Lower leg skin (tissue), 4 donors: ENCODE data around the gene WDR18. TPM values are rescaled to one million over a fixed set of nuclear protein-coding genes. Genes with fewer than 3 reads are reported as not detected.

ENCODE experiments used
- DNase-seq, 2 donors: peaks; one replicate each; pipeline ENCODE4 v3.0.0-alpha.2; 2019; ENCODE audit warnings: low spot score in 2 of 2
- H3K4me3 ChIP-seq: fragments of 200-600 bp; sonication (generic); 2 replicates; pipeline ENCODE4 v1.5.1; 2017; ENCODE audit warnings: mild to moderate bottlenecking, low read depth; ENCODE audit not compliant: poor library complexity, severe bottlenecking
- POLR2A ChIP-seq, 2 donors: fragments of 450-650 bp; IDR thresholded peaks; one replicate each; pipeline ENCODE4 v1.6.1; 2016 to 2017; ENCODE audit warnings: antibody characterized with exemption in 2 of 2, mild to moderate bottlenecking in 1 of 2, moderate library complexity in 1 of 2
- WGBS, 2 donors: methylation state at CpG; one replicate each; pipeline ENCODE4 v1.1.5; 2018; 5-methylcytosine and 5-hydroxymethylcytosine counted together
- intact Hi-C: fragments of 100-400 bp; cut with DNase I; formaldehyde crosslinking; loops from one replicate; pipeline ENCODE4 v1.15.0; 2023; ENCODE audit warnings: low total_unique reads
- total RNA-seq, 4 donors: library from RNA; depleted of rRNA; stranded (reverse); fragments of >200 nt; gene quantifications; one replicate each; pipeline ENCODE4 v1.1.0, GENCODE V29; 2016
- TF ChIP-seq, protein P1 (sequence below), 3 donors: fragments of 450-650 bp; IDR thresholded peaks; one replicate each; pipeline ENCODE4 v1.5.1; 2016; ENCODE audit warnings: antibody characterized with exemption in 3 of 3, mild to moderate bottlenecking in 3 of 3, moderate library complexity in 2 of 3

WDR18 gene
- total RNA-seq, 4 donors from 2014 or later = 29.0 to 66.9 (median 39.9) TPM

DNA sequence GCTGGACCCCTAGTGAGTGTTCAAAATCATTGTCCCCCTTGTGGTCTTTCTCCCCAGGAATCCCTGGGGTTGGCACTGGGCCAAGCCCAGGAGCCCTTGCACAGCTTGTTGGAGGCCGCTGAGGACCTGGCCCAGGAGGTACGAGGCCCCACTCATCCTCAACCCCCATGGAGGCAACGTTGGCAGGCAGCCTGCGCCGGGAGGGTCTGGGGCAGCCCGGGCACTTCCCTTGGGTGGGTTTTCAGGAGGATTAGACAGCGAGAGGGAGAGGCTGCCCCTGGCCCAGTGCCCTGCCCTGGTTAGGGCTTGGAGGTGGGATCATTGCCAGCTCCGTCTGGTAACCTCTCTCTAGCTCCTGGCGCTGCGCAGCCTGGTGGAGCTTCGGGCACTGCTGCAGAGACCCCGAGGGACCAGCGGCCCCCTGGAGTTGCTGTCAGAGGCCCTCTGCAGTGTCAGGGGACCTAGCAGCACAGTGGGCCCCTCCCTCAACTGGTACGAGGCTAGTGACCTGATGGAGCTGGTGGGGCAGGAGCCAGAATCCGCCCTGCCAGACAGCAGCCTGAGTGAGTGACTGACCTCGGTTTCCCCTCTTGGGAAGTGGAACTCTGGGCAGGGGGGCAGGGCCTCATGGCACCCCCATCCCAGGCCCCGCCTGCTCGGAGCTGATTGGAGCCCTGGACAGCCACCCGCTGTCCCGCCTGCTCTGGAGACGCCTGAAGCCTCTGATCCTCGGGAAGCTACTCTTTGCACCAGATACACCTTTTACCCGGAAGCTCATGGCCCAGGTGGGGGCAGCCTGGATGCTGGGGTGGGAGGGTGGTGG, 58.8 kb downstream of the WDR18 start:
- WGBS, 2 donors = 33 to 42% methylated on average over 20 to 23 of the region's 23 CpGs
- TF ChIP-seq POLR2A (IDR thresholded peaks at IDR 0.05) = no peak
- TF ChIP-seq, protein P1, sequence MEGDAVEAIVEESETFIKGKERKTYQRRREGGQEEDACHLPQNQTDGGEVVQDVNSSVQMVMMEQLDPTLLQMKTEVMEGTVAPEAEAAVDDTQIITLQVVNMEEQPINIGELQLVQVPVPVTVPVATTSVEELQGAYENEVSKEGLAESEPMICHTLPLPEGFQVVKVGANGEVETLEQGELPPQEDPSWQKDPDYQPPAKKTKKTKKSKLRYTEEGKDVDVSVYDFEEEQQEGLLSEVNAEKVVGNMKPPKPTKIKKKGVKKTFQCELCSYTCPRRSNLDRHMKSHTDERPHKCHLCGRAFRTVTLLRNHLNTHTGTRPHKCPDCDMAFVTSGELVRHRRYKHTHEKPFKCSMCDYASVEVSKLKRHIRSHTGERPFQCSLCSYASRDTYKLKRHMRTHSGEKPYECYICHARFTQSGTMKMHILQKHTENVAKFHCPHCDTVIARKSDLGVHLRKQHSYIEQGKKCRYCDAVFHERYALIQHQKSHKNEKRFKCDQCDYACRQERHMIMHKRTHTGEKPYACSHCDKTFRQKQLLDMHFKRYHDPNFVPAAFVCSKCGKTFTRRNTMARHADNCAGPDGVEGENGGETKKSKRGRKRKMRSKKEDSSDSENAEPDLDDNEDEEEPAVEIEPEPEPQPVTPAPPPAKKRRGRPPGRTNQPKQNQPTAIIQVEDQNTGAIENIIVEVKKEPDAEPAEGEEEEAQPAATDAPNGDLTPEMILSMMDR (IDR thresholded peaks at IDR 0.05) = no peak
- intact Hi-C loops = no loop called here
- H3K4me3 ChIP-seq = no peak overlapping the region
- no peak for DNase-seq

Other genes starting within 250 kb of the WDR18 start
- 1 to 10 TPM in 2 of 4 donors, under 1 TPM in 2; 0.08 to 2.8 (median 0.92) TPM for gene MISP, start 233.2 kb upstream of the WDR18 start, total RNA-seq
- 100 to 1,000 TPM; 167 to 237 (median 205) TPM for gene PTBP1, start 186.9 kb upstream of the WDR18 start, total RNA-seq
- not detected for gene PLPPR3, start 162.4 kb upstream of the WDR18 start, total RNA-seq
- under 1 TPM in 2 of 4 donors, not detected in 2; 0.37 to 0.76 TPM for gene AZU1, start 156.5 kb upstream of the WDR18 start, total RNA-seq
- under 1 TPM in 1 of 4 donors, not detected in 3; 0.86 TPM for gene PRTN3, start 143.3 kb upstream of the WDR18 start, total RNA-seq
- 1 to 10 TPM in 1 of 4 donors, under 1 TPM in 1, not detected in 2; 0.51 to 1.9 TPM for gene ELANE, start 132.0 kb upstream of the WDR18 start, total RNA-seq
- 100 to 1,000 TPM; 263 to 871 (median 364) TPM for gene CFD, start 124.7 kb upstream of the WDR18 start, total RNA-seq
- 10 to 100 TPM; 41.7 to 62.3 (median 45.5) TPM for gene MED16, start 91.2 kb upstream of the WDR18 start, total RNA-seq
- not detected for gene RNU6-9, start 90.9 kb upstream of the WDR18 start, total RNA-seq
- 10 to 100 TPM; 58.1 to 75.6 (median 65.8) TPM for gene R3HDM4, start 71.1 kb upstream of the WDR18 start, total RNA-seq
- 1 to 10 TPM in 1 of 4 donors, under 1 TPM in 1, not detected in 2; 0.88 to 3.5 TPM for gene KISS1R, start 67.0 kb upstream of the WDR18 start, total RNA-seq
- gene ARID3A, start 58.3 kb upstream of the WDR18 start, total RNA-seq = 1 to 10 TPM; 1.8 to 9.4 (median 5.6) TPM
- gene GRIN3B, start 16.1 kb downstream of the WDR18 start, total RNA-seq = not detected
- gene TMEM259, start 36.8 kb downstream of the WDR18 start, total RNA-seq = 100 to 1,000 TPM; 180 to 299 (median 226) TPM
- not detected for gene RNU6-2, start 37.2 kb downstream of the WDR18 start, total RNA-seq
- 10 to 100 TPM; 71.2 to 86.5 (median 79.7) TPM for gene CNN2, start 42.3 kb downstream of the WDR18 start, total RNA-seq
- gene ABCA7, start 55.8 kb downstream of the WDR18 start, total RNA-seq = 10 to 100 TPM; 30.3 to 39.8 (median 33.5) TPM
- gene ARHGAP45, start 82.8 kb downstream of the WDR18 start, total RNA-seq = 10 to 100 TPM; 12.4 to 36.0 (median 14.4) TPM
- 100 to 1,000 TPM in 3 of 4 donors, 10 to 100 TPM in 1; 93.3 to 198 (median 123) TPM for gene POLR2E, start 111.0 kb downstream of the WDR18 start, total RNA-seq
- gene GPX4, start 119.6 kb downstream of the WDR18 start, total RNA-seq = 100 to 1,000 TPM; 375 to 507 (median 469) TPM
- 10 to 100 TPM; 54.8 to 68.6 (median 60.3) TPM for gene SBNO2, start 189.9 kb downstream of the WDR18 start, total RNA-seq
- gene STK11, start 221.4 kb downstream of the WDR18 start, total RNA-seq = 100 to 1,000 TPM in 1 of 4 donors, 10 to 100 TPM in 3; 74.0 to 106 (median 78.4) TPM